ENCODE measurements around the gene CD109.
"Not testable (repeated sequence)": the region's sequence is repeated elsewhere in the genome, so short reads cannot be mapped to it uniquely, and the experiment has no call there.

Gene CD109

DNA sequence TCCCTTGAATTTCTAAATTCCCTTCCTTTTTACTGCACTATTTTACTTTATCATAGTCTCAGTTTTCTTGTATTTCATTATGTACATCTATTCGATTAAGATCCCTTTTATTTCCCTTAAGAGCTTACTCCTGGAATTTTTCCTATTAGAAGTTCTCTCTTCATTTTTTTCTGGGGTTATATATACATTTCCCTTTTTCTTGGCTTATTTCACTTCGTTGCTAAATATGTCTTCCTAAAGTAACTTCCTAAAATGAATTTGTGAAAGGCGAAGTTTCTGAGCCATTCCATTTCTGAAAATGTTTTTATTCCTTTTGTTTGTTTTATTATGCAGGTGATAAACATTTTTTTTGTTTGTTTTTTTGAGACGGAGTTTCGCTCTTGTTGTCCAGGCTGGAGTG lies 5.9 kb upstream of the CD109 start:
- no peak for DNase-seq

DNA sequence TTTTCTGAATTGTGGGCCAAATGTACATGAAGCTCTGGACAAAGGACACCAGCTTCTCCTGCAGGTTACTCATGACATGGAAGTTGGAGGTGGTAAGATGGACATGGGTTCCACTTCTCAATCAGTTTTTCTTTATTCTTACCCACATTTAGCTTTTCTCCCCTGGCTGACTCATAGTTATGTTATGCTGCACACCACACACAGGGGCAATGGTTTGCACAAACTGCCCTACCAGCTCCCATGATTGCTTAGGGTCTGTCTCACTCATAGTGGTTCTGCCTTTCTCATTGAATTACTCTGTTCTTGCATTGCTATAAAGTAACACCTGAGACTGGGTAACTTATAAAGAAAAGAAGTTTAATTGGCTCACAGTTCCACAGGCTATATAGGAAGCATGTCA lies 4.5 kb upstream of the CD109 start:
- no peak for DNase-seq

DNA sequence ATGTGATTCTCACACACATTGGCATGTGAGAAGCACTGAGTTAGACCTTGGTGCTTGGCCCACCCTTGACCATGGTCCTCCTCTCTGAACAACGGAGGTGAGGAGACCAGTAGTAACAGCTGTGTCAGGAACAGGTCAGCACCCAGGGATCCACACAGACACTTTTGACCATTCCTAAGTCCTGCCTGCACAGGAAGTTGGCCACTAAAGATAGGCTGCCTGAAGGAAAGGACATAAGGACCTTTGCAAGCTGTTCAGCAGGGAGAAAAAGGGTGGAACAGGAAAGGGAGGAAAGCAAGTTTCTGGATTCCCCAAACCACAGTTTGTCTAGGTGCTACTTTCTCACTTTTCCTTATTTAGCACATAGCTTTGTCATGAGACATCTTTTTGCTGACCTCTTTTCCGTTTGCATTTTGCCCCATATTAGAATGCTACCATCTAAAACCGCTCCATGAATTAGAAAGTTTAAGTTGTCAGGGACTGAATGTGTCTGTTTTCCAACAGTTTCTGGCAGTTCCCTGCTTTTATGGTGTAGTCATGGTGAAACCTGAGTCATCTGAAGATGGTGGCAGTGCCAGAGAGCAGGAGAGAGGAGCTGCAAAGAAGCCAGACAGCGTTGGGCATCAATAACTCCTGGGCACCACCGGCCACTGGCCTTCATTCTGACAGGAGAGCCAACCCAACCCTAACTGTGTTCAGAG lies 1.1 kb upstream of the CD109 start:
- DNase-seq: no peak

DNA sequence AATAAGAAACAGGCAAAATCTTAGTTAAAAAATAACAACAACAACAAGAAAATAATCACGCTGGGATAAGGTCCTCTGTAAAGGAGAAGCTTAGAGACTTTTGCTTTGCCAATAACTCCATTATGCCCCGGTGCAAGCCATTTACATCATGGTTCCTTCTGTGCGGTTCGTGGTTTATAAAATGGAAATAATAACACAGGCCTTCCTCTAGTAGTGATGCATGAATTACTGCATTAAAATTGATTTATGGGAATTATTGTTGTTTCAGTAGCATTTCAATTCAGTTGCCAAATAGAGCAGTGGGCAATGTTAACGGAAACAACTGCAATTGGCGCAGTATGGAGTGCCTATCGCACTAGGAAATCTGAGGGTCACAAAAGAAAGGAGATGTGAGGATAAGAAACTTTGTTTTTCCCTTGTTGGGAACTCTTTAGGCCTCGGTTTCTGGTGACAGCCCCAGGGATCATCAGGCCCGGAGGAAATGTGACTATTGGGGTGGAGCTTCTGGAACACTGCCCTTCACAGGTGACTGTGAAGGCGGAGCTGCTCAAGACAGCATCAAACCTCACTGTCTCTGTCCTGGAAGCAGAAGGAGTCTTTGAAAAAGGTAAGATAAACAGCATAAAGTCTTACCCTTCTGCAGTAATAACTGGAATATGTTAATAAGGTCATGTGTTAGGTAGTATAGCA lies 1.1 kb downstream of the CD109 start:
- no peak for DNase-seq

DNA sequence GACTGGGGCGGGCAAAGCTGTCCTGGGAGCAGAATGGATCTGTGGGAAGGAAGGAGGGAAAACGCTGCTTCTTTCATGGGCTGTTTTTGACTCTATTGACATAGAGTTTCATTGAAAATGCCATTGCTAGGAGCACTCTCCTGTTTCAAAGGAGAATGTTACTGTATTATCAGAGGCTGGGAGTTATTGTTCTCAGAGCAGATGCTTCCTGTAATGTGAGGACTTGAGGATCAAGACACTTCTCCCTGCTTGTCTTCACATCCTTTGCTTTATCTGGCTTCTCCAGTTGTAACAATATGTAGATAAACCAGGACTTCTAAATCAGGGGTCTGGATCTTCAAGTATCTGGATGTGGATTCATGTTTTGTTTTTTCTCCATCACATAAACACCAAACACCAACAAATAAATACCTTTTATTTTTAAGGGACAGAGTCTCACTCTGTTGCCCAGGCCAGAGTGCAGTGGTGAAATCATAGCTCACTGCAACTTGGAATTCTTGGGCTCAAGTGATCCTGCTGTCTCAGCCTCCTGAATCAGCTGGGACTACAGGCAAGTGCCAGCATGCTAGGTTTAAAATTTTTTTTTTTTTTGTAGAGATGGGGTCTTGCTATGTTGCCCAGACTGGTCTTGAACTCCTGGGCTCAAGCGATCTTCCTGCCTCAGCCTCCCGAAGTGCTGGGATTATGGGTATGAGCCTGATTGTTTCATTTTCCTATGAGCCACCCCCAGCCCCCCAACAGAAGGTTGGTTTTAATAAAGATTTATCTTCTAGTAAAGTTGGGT lies 3.9 kb downstream of the CD109 start:
- no peak for DNase-seq

DNA sequence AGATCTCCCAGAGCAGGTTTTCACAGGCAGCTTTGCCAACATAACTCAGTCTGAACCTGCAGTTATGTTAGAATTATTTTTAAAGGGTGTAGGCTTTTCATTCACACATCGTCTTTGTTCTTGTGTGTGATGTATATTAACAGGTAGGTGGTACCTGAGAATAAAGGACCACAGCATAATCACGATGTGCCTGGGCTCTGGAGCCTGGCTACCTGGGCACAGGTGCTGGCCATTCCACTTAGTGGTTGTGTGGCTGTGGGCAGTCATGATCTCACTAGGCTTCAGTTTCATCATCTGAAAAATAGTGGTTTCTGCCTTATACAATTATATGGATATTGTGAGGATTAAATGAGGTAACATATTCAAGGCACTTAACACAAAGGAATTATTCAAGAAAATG lies 6.4 kb downstream of the CD109 start:
- DNase-seq: no peak

DNA sequence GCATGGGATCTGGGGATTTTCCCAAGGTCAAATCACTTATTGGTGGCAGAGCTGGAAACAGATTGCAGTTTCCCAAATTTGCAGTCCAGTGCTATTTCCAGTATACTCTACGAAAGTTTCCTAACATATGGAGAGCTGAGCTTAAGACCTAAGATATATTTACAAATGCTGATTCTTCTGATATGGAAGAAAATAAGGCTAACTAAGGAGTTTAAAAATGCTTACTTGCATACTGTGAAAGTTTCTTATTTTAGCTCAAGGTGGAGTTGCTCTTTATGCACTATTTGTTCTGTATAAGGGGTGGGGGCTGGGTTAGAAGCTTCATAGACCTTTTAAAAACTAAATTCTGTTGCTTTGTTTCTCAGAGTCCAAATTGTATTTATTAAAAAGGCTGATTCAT lies 7.5 kb downstream of the CD109 start:
- DNase-seq: no peak

DNA sequence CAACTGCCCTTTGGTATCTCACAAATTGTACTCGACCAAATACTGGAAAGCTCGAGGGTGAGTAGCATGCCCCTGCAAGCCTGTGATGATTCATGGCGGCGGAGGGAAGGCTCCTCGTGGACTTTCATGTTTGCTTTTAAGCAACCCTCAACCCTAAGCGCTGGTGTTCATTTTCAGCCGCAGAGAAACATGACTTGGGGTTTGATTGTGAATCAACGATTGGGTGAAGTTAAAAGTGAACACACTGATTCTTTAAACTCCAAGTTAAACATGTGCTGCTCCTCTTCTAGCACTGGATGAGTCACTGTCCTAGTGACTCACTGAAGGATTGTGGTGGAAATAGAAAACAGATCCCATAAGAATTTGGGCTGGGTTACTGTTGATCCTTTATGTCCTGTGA lies 8.3 kb downstream of the CD109 start:
- no peak for DNase-seq

DNA sequence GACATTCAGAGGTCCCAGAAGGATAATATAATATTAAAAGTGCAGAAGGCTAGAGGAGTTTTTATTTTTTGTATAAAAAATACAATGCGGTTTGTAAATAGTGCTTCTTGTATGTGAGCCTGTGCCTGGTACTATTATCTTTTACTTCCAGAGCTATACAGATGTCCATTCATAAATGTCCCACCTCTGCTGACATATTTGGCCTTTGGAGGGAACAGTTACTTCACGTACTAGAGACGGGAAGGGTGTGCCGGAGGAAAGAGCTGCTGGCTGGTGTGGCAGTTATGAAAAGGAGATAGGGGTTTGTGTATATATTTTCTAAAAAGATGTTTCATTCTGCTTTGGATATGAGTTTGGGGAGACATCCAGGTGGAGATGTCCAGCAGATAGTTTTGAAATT lies 8.8 kb downstream of the CD109 start:
- no peak for DNase-seq

DNA sequence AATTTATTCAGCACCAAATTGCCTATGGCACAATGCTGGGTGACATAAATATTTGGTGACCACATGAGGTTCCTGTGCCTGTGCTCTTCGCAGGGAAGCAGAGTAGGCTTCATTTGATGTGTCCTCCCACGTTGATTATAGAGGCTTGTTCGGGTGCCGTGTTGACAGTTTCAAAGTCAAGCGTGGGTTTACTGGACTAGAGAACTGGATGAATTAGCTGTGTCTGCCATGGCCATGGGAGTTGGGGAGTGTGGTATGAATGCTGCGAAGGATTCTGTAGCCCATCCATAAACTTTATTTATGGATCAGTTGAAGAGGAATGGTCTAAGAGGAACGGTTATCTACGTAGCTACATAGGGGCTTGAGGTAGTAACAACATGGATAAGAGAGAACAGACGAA lies 11.0 kb downstream of the CD109 start:
- DNase-seq: no peak

DNA sequence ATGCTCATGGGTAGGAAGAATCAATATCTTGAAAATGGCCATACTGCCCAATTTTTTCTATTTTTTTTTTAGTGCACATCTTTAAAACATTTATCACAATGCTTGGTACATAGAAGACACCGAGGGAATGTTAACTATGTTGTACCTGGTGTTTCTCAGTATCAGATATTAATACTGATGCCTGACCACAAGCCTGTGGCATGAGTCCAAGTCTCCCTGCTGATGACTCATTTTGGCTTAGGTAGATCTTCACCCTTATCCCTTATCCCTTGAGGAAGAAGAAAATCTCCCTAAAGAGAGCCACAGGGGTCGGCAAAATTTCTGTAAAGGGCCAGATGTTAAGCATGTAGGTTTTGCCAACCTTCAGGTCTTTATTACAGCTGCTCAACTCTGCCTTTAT lies 14.5 kb downstream of the CD109 start:
- DNase-seq: no peak

DNA sequence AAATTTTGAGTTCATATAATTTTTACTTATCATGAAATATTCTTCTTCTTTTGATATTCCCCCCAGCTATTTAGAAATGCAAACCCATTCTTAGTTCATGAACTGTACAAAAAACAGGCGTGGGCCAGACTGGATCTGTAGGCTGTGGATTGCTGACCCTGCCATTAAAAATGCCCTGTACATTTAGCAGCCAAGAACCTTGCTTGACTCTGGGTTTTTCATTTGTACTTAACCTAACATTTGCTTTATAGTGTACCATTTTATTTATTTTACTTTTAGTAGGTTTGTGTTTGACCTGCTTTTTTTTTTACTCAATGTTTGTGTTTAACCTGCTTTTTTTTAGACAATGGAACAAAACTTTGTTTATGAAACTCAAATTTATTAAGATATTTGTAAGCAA lies 14.9 kb downstream of the CD109 start:
- no peak for DNase-seq

DNA sequence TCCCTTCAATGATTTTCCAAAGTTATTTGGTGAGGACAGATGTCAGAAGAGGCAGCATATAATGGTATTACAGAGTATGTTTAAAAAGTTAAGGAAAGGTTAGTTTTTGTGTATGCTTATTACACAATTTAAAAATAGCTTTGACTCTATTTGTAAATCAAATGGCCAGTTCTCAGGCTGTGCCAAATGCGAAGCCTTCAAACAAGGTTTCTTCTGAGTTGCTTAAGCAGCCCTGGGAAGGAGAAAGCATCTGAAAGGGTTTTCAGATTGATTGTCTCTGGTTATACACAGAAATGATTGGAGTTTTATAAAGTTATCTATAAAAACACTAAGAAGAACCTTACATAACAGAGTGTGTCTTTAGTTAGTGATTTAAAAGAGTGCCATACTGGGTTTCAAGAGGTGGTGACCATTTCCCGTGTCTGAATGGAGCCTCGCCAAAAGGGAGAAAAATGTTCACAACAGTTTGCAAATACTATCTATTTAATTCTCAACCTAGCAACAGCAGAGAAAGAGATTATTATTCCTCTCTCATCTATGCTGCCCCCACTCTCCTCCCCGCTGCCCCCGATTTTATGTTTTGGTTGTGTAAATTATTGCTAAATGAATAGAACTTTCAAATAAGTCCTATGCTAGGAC lies 16.7 kb downstream of the CD109 start:
- DNase-seq: no peak

DNA sequence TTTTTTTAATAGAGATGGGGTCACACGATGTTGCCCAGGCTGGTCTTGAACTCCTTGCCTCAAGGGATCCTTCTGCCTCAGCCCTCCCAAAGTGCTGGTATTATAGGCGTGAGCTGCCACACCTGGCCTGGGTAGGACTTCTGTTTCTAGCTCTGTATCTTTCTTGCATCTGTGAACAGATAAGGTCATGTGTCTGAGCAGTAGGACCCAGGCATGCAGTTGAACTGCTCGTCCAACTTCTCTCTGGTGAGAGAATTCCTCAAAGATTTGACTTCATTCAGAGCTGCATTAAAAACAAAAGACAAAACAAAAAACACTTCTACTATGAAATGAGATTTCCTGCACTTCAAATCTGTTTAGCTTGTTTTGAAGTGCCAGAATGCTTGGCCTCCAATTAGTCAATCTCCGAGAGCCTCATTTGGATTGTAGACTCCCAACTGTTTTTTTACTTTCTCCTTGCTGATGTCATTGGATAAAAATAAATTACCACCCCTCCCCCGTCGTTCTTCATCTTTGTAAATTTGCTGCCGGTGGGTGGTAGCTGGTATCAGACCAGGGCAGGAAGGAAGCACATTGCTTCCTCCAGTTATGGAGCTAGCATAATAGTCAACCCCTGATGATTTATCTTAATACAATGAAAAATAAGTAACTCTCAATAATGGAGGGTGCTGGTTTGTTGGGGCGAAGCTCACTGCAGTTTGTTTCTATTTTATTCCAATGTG lies 17.6 kb downstream of the CD109 start:
- DNase-seq: no peak

DNA sequence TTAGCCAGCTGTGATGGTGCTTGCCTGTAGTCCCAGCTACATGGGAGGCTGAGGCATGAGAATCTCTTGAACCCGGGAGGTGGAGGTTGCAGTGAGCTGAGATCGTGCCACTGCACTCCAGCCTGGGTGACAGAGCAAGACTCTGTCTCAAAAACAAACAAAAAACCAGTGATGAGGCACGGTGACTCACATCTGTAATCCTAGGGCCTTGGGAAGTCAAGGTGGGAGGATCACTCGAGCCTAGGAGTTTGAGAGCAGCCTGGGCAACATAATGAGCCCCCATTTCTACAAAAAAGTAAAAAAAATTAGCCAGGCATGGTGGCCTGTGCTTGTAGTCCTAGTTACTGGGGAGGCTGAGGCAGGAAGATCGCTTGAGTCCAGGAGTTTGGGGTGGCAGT lies 19.1 kb downstream of the CD109 start:
- not testable (repeated sequence) for DNase-seq

DNA sequence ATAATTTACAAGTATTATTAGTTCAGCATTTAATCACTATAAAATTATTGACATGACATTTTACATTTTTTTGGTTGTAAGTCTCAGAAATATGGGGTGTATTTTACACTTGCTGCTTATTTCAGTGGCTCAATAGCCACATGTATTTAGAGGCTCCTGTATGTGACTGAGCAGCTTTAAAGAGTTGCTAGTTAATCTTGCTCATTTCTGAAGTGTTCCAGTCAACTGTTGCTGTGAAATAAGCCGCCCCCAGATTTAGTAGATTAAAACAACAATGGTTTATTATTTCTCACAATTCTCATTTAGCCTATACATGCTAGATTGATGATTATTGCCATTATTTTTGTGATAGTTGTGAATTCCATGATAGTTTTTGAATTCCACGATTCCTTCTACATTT lies 23.0 kb downstream of the CD109 start:
- DNase-seq: no peak

DNA sequence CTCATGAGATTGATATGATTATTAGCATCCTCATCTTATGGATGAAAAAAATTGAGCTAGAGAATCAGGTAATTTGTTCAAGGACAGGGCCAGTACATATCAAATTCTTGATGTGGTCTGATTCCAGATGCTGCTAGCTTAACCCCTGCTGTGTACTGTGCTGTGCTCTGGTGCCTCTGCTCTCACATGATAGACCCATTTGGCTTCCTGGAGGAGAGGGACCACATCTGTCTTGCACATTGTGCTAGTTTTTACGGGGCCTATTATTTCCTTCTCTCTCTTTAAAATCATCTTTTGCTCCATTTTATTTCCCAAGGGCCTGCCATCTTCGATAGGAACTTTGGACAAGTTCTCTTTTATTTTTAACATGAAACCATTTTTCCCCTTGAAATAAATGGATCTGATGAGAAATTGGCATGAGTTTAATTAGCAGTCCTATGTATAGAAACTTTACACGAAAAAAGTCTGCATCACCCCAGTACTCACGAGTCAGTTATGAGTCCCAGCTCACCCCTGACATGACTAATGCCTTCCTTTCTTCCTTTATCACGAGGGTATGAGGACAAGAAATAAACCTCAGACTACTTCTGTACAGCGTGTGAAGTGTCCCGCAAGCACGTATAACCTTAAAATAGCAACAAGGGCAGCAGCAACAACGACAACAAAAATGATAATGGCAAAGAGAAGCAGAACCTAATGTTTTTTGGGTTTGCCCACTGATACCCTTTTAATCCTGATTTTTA lies 26.5 kb downstream of the CD109 start:
- no peak for DNase-seq

DNA sequence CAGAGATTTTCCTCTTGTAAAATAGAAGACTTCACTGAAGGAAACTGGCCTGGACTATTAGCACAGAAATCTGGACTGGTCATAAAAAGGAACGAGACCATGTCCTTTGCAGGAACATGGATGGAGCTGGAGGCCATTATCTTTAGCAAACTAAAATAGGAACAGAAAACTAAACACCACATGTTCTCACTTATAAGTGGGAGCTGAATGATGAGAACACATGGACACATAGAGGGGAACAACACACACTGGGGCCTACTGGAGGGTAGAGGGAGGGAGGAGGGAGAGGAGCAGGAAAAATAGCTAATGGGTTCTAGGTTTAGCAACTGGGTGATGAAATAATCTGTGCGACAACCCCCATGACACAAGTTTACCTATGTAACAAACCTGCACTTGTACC lies 27.5 kb downstream of the CD109 start:
- not testable (repeated sequence) for DNase-seq

DNA sequence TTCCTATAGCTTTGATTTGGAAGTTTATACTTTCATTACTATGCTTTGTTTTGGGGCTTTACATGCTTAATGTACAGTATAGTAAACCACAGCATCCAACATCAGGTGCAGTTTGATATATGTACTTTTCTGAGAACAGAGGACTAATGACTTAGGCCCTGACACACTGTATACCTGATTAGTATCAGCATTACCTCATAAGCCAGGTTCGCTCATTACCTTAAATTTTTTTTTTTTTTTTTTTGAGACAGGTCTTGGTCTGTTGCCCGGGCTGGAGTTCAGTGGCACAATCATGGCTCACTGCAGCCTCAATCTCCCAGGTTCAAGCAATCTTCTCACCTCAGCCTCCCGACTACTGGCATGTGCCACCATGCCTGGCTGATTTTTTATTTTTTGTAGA lies 28.4 kb downstream of the CD109 start:
- DNase-seq: no peak

DNA sequence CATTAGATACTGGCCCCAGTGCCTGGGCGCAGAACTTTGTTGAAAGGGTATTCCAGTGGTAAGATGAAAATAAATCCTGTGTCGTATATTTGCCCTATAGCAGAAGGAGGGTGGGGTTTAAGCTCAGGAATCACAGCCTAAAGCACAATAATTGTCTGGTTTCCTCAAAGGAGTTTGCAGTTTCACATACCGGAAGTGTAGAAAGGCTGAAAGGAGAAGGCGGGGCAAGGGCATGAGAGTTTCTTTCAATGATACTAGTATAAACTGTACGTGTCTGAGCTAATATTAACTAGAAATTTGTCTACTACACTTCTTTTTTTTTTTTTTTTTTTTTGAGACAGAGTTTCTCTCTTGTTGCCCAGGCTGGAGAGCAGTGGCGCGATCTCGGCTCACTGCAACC lies 29.2 kb downstream of the CD109 start:
- not testable (repeated sequence) for DNase-seq

DNA sequence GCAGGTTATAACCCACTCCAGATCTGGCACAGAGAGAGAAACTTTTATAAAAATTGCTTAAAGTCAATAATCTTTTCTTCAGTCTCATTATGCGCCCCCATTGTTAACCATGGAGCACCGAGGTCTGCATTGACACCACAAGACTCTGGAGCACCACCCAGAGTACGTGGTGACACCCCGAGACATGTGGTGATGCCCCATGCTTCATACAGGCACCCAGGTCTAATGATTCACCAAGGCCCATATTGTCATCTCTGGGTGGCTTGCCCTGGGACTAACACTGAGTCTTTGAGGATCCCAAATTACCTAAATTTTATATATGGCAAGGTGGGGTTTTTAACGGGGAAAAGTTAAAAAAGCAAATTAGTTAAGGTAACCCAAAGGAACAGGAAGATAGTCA lies 31.1 kb downstream of the CD109 start:
- no peak for DNase-seq

DNA sequence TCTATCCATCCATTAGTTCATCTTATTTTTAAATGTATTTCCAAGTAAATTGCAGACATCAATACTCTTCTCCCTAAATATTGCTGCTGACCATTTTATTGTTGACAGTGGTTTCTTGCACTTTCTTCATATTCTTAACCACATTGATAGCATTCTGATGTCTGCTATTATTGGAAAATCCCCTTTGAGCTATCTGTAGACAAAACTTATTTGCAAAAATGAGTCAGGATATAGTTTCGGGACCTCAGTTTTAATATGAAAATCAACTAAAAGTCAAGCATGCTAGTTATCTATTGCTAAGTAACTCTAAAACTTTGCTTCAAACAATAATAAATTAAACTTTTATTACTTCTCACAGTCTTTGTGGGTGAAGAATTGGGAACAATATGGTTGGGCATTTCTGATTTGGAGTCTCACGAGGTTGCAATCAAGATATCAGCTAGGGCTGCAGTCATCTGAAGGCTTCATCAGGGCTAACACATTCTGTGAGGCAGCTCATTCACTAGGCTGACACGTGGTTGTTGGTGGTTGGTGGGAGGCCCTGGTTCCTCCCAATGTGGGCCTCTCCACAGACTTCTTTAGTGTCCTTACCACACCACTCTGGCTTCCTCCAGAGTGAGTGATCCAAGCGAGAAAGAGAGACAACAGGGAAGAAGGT lies 32.7 kb downstream of the CD109 start:
- no peak for DNase-seq

All from activated CD4-positive, alpha-beta T cell treated with anti-CD3 and anti-CD28 coated beads for 1 hour (primary cell).